GM12878 (cell line): Measurements from ENCODE around the gene PKM. TPM values are rescaled to one million over a fixed set of nuclear protein-coding genes. Genes with fewer than 3 reads are reported as not detected.

ENCODE experiments used
- ATAC-seq: fragments of 200-7000 bp; cut with Tn5 transposase; 3 replicates; pipeline ENCODE4 v1.9.1; 2020; ENCODE audit warnings: mild to moderate bottlenecking, moderate library complexity
- BruUV-seq: library from RNA; stranded (reverse); fragments of 400-500 nt; replicated peaks from 2 replicates; lab custom pipeline; 2021; lab: Mats Ljungman, UMichigan
- CTCF ChIA-PET: fragments of 300-600 bp; sonication (Branson Sonifier 250); formaldehyde crosslinking; extraction: SDS; loops from one replicate; lab custom pipeline; 2021; ENCODE audit warnings: inconsistent platforms; lab: Yijun Ruan, JAX
- POLR2A ChIA-PET: fragments of 350-600 bp; formaldehyde crosslinking; extraction: SDS; loops from one replicate; lab custom pipeline; 2021; ENCODE audit warnings: inconsistent platforms; lab: Charles Lee
- RAD21 ChIA-PET: fragments of 300-600 bp; sonication (Branson Sonifier 250); formaldehyde crosslinking; loops from one replicate; lab custom pipeline; 2023; ENCODE audit warnings: antibody characterized with exemption; ENCODE audit not compliant: unreplicated experiment; lab: Charles Lee
- SMC1A ChIA-PET: fragments of 300-600 bp; sonication (Branson Sonifier 250); formaldehyde crosslinking; loops from one replicate; lab custom pipeline; 2023; ENCODE audit not compliant: unreplicated experiment, uncharacterized antibody; lab: Charles Lee
- DNase-seq: peaks from one replicate; pipeline ENCODE4 v3.0.0-alpha.2; 2011; ENCODE audit warnings: low read depth, low spot score
- FAIRE-seq: peaks from 3 replicates; lab custom pipeline; 2011; peaks lifted over from hg19 to GRCh38; lab: Jason Lieb, UNC
- H2AFZ ChIP-seq: 2 replicates; pipeline ENCODE4 v1.6.0; 2011; ENCODE audit warnings: low read depth, low read length, control low read depth; ENCODE audit not compliant: control insufficient read depth
- H3K27ac ChIP-seq: 2 replicates; pipeline ENCODE4 v1.5.1; 2011; ENCODE audit warnings: control low read depth; ENCODE audit not compliant: control insufficient read depth, insufficient read depth
- H3K27me3 ChIP-seq, 2 experiments: replicated peaks in 1 of 2; 2 replicates each; pipeline versions ENCODE4 v1.6.0 to v1.6.1; 2011; ENCODE audit warnings: low read length in 1 of 2; ENCODE audit not compliant: control insufficient read depth in 2 of 2, insufficient read depth in 2 of 2
- H3K36me3 ChIP-seq, 2 experiments: 2 replicates each; pipeline ENCODE4 v1.5.1; 2011; ENCODE audit warnings: low read length in 1 of 2; ENCODE audit not compliant: control insufficient read depth in 2 of 2, insufficient read depth in 2 of 2
- H3K4me1 ChIP-seq: 2 replicates; pipeline ENCODE4 v1.6.1; 2011; ENCODE audit warnings: mild to moderate bottlenecking, low read length, moderate library complexity, mixed read lengths; ENCODE audit not compliant: control insufficient read depth, insufficient read depth
- H3K4me2 ChIP-seq: 2 replicates; pipeline ENCODE4 v1.6.0; 2011; ENCODE audit warnings: control low read depth; ENCODE audit not compliant: control insufficient read depth, insufficient read depth
- H3K4me3 ChIP-seq: fragments of 200-600 bp; sonication (generic); 2 replicates; pipeline ENCODE4 v1.5.1; 2016
- H3K79me2 ChIP-seq: 2 replicates; pipeline ENCODE4 v1.6.0; 2011; ENCODE audit warnings: low read length; ENCODE audit not compliant: control insufficient read depth, insufficient read depth
- H3K9ac ChIP-seq: 2 replicates; pipeline ENCODE4 v1.8.0; 2011; ENCODE audit warnings: low read length, control low read depth, mixed read lengths; ENCODE audit not compliant: control insufficient read depth, insufficient read depth
- H3K9me3 ChIP-seq: replicated peaks from 3 replicates; pipeline ENCODE4 v1.5.1; 2011; ENCODE audit warnings: mild to moderate bottlenecking, low read length; ENCODE audit not compliant: control insufficient read depth, insufficient read depth
- H4K20me1 ChIP-seq: 2 replicates; pipeline ENCODE4 v1.6.0; 2011; ENCODE audit not compliant: control insufficient read depth, insufficient read depth
- BCL11A ChIP-seq: IDR thresholded peaks from 2 replicates; pipeline ENCODE4 v1.6.1; 2011; ENCODE audit warnings: low read depth, low read length
- CHD1 ChIP-seq: IDR thresholded peaks from 2 replicates; pipeline ENCODE4 v1.6.1; 2012; ENCODE audit warnings: low read depth, low read length, improper control_type of control experiment
- FOS ChIP-seq: IDR thresholded peaks from 3 replicates; pipeline ENCODE4 v1.6.1; 2011; ENCODE audit warnings: borderline replicate concordance; ENCODE audit not compliant: insufficient read length; ENCODE audit errors: extremely low read depth
- GABPA ChIP-seq: IDR thresholded peaks from 2 replicates; pipeline ENCODE4 v1.6.1; 2014; ENCODE audit warnings: antibody characterized with exemption, low read depth, mild to moderate bottlenecking, inconsistent platforms
- GATAD2B ChIP-seq: fragments of 450-650 bp; conservative IDR thresholded peaks from 2 replicates; pipeline ENCODE4 v1.6.1; 2017; ENCODE audit warnings: low read depth, mild to moderate bottlenecking, moderate library complexity
- IKZF2 ChIP-seq, 2 experiments: fragments of 450-650 bp; IDR thresholded peaks; 2 replicates each; pipeline ENCODE4 v1.6.1; 2017; ENCODE audit warnings: mild to moderate bottlenecking in 2 of 2, moderate library complexity in 2 of 2
- KAT2A ChIP-seq: conservative IDR thresholded peaks from 2 replicates; pipeline ENCODE4 v1.6.1; 2011; ENCODE audit warnings: low read depth, low read length; ENCODE audit not compliant: control insufficient read depth
- NR2C2 ChIP-seq: IDR thresholded peaks from 2 replicates; pipeline ENCODE4 v1.6.1; 2011; ENCODE audit warnings: borderline replicate concordance, low read depth; ENCODE audit not compliant: control insufficient read depth, insufficient read length
- PML ChIP-seq: IDR thresholded peaks from 2 replicates; pipeline ENCODE4 v1.6.1; 2012; ENCODE audit warnings: low read length, inconsistent platforms
- POLR2AphosphoS5 ChIP-seq: IDR thresholded peaks from 2 replicates; pipeline ENCODE4 v1.6.1; 2011; ENCODE audit warnings: mild to moderate bottlenecking, low read length, inconsistent platforms
- SMAD5 ChIP-seq: IDR thresholded peaks from 2 replicates; pipeline ENCODE4 v1.6.1; 2016; ENCODE audit warnings: antibody characterized with exemption, low read depth
- SRF ChIP-seq, 2 experiments: IDR thresholded peaks; 2 replicates each; pipeline ENCODE4 v1.6.1; 2011; ENCODE audit warnings: low read depth in 2 of 2, low read length in 2 of 2, mild to moderate bottlenecking in 1 of 2, moderate library complexity in 1 of 2
- STAT1 ChIP-seq: fragments of 450-650 bp; conservative IDR thresholded peaks from 2 replicates; pipeline ENCODE4 v1.6.1; 2014; ENCODE audit warnings: antibody characterized with exemption, mild to moderate bottlenecking
- SUZ12 ChIP-seq: fragments of 200-600 bp; sonication (generic); IDR thresholded peaks from one replicate; pipeline ENCODE4 v1.6.1; 2018; ENCODE audit warnings: antibody characterized with exemption, mild to moderate bottlenecking; ENCODE audit not compliant: unreplicated experiment
- WGBS: methylation state at CpG from one replicate; pipeline ENCODE4 v1.1.6; 2016; ENCODE audit warnings: low lambda C conversion rate; ENCODE audit not compliant: insufficient replicate concordance, insufficient coverage; ENCODE audit errors: missing lambda C conversion rate; 5-methylcytosine and 5-hydroxymethylcytosine counted together
- in situ Hi-C: fragments of 300-500 bp; cut with MboI; formaldehyde crosslinking; loops from 9 replicates; pipeline ENCODE4 v1.14.3; 2018; ENCODE audit warnings: mixed read lengths
- intact Hi-C: fragments of 100-400 bp; cut with micrococcal nuclease; formaldehyde crosslinking; loops from one replicate; pipeline ENCODE4 v1.14.2; 2022; ENCODE audit not compliant: unreplicated experiment
- polyA plus RNA-seq, 11 experiments: library from polyadenylated mRNA; depleted of rRNA in 4 of 11; unstranded in 6 of 11; stranded (reverse) in 5 of 11; fragments of >200 nt; fragmentation: Nextera tagmentation in 4 of 11; fragmentation: Illumina TruSeq in 1 of 11; extraction: Ambion mirVana in 4 of 11; extraction: Trizol in 1 of 11; gene quantifications; 1 replicate in 1 of 11; 2 replicates in 10 of 11; pipeline versions ENCODE4 v1.2.1 to v1.2.3, GENCODE V29; 2011 to 2016; ENCODE audit warnings: inconsistent platforms in 2 of 11, missing spikeins in 2 of 11, low read depth in 1 of 11
- total RNA-seq, 4 experiments: library from RNA; depleted of rRNA in 3 of 4; stranded (reverse); fragments of >200 nt in 3 of 4; fragmentation: Illumina TruSeq in 1 of 4; extraction: Trizol in 1 of 4; gene quantifications; 2 replicates each; pipeline versions ENCODE4 v1.2.1 to v1.2.3, GENCODE V29; 2013 to 2021
- TF ChIP-seq, protein P1 (sequence below): fragments of 450-650 bp; IDR thresholded peaks from 2 replicates; pipeline ENCODE4 v1.6.1; 2017; ENCODE audit warnings: mild to moderate bottlenecking, moderate library complexity
- TF ChIP-seq, protein P2 (sequence below), 3 experiments: IDR thresholded peaks in 2 of 3; conservative IDR thresholded peaks in 1 of 3; 2 replicates each; pipeline ENCODE4 v1.5.1; 2011; ENCODE audit warnings: low read depth in 3 of 3, low read length in 3 of 3, mild to moderate bottlenecking in 3 of 3, control low read depth in 2 of 3, moderate library complexity in 2 of 3, inconsistent platforms in 1 of 3, mixed read lengths in 1 of 3; ENCODE audit not compliant: control insufficient read depth in 2 of 3, insufficient read depth in 1 of 3; ENCODE audit errors: extremely low read depth in 1 of 3

Gene PKM
- total and polyA plus RNA-seq, 10 of the 15 experiments (the other 5 are each of a cell fraction or from before 2014, with no cell fraction given): 491 to 2,011 (median 1,433) TPM

DNA sequence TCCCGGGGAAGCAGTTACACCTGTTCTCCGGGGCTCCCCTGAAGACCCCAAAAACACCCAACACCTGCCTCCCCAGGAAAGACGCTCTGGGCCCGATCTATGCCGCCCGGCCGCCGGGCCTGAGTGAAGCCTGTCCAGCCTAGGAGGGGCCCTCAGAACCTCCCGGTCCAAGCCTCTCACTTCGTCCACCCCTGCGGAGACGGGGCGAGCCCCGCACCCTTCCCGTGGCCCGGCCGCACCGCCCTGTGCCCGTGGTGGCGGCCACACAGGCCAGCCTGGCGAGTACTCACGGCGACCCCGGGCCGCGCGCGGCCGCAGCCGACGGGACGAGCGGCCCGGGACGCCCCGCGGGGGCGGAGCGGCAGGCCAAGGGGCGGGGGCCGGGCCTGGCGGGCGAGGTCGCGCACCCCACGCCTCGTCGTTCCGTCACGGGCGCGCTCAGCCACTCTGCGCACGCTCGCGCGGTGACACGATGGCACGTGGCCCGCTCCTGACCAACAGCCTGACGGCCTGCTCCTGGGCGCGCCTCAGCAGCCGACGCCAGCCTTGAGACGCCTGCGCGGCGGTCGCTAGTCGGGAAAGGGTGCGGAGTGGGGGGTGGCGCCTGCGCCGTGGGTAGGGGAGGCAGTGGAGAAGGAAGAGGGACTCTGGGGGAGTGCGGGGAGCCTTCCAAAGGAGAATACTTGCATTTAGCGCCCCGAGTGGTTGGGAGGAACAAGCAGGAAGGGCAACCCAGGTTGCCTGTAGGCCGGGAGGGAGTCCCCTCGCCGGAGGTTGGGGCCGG is 41.4 kb upstream of the PKM start, which contains the start of gene PARP6:
PARP6 (minus strand) TSS at position 342 of the 784 bp plus-strand sequence. CDS start 5,077 bp downstream, outside the sequence.
- 1% methylated on average over 41 of the region's 82 CpGs for WGBS
- in situ Hi-C loops: no loop called here
- BruUV-seq: no TSS peak
- TF ChIP-seq CHD1 (no peak), SMAD5 (no peak), POLR2AphosphoS5 (no peak), FOS (no peak), SUZ12 (no peak), GABPA (no peak), KAT2A (no peak), SRF (IDR thresholded peaks at IDR 0.05; ENCODE audit: low read depth in 2 of 2, low read length in 2 of 2) (no peak), STAT1 (no peak), BCL11A (no peak), IKZF2 (IDR thresholded peaks at IDR 0.05) (peak in 1 of 2 experiments; percentile 42; a peak in 2 of 4 replicates), NR2C2 (no peak), GATAD2B (peak; percentile 86), PML (no peak)
- TF ChIP-seq, protein P1, sequence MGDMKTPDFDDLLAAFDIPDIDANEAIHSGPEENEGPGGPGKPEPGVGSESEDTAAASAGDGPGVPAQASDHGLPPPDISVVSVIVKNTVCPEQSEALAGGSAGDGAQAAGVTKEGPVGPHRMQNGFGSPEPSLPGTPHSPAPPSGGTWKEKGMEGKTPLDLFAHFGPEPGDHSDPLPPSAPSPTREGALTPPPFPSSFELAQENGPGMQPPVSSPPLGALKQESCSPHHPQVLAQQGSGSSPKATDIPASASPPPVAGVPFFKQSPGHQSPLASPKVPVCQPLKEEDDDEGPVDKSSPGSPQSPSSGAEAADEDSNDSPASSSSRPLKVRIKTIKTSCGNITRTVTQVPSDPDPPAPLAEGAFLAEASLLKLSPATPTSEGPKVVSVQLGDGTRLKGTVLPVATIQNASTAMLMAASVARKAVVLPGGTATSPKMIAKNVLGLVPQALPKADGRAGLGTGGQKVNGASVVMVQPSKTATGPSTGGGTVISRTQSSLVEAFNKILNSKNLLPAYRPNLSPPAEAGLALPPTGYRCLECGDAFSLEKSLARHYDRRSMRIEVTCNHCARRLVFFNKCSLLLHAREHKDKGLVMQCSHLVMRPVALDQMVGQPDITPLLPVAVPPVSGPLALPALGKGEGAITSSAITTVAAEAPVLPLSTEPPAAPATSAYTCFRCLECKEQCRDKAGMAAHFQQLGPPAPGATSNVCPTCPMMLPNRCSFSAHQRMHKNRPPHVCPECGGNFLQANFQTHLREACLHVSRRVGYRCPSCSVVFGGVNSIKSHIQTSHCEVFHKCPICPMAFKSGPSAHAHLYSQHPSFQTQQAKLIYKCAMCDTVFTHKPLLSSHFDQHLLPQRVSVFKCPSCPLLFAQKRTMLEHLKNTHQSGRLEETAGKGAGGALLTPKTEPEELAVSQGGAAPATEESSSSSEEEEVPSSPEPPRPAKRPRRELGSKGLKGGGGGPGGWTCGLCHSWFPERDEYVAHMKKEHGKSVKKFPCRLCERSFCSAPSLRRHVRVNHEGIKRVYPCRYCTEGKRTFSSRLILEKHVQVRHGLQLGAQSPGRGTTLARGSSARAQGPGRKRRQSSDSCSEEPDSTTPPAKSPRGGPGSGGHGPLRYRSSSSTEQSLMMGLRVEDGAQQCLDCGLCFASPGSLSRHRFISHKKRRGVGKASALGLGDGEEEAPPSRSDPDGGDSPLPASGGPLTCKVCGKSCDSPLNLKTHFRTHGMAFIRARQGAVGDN: peak; percentile 89
- TF ChIP-seq, protein P2, sequence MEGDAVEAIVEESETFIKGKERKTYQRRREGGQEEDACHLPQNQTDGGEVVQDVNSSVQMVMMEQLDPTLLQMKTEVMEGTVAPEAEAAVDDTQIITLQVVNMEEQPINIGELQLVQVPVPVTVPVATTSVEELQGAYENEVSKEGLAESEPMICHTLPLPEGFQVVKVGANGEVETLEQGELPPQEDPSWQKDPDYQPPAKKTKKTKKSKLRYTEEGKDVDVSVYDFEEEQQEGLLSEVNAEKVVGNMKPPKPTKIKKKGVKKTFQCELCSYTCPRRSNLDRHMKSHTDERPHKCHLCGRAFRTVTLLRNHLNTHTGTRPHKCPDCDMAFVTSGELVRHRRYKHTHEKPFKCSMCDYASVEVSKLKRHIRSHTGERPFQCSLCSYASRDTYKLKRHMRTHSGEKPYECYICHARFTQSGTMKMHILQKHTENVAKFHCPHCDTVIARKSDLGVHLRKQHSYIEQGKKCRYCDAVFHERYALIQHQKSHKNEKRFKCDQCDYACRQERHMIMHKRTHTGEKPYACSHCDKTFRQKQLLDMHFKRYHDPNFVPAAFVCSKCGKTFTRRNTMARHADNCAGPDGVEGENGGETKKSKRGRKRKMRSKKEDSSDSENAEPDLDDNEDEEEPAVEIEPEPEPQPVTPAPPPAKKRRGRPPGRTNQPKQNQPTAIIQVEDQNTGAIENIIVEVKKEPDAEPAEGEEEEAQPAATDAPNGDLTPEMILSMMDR (IDR thresholded peaks at IDR 0.05 in 2 of 3, conservative IDR thresholded peaks at IDR 0.05 in 1 of 3; ENCODE audit: control insufficient read depth in 2 of 3, extremely low read depth in 1 of 3, insufficient read depth in 1 of 3, low read depth in 3 of 3, low read length in 3 of 3): peak; percentile 64 to 77 (median 73)

More for the DNA sequence above, 41.4 kb upstream of the PKM start, which contains the start of gene PARP6:
- H3K4me2 ChIP-seq: peak within 1 kb of the TSS; percentile 64
- peak within 1 kb of the TSS; percentile 75 for H3K9ac ChIP-seq
- peaks cover 6% of the 10 kb centered on the region; the same call in 1 of the 2 replicates for H3K4me1 ChIP-seq
- ChIA-PET SMC1A (interaction anchor here (1.0 to 2.2 kb wide), 5 partner anchors 29 to 73 kb away, joined by 3 to 15 read pairs (median 4); no protein-coding TSS in a partner anchor), CTCF (interaction anchor here (0.7 to 3.3 kb wide), 6 partner anchors 10 to 262 kb away, joined by 3 to 15 read pairs (median 8); partner anchors contain the start of gene ARIH1), RAD21 (interaction anchor here (0.8 to 1.7 kb wide), 2 partner anchors 42 to 46 kb away, joined by 3 to 4 read pairs; partner anchors contain the start of gene PKM), POLR2A (interaction anchor here (1.0 to 1.5 kb wide), 3 partner anchors 42 to 46 kb away, joined by 3 to 4 read pairs (median 3); no protein-coding TSS in a partner anchor)
- FAIRE-seq: peak; percentile 99
- H4K20me1 ChIP-seq: no peaks in the 10 kb centered on the region
- H3K36me3 ChIP-seq: peaks cover 0 to 10% of the 10 kb centered on the region in 2 experiments; a peak in 1 of 4 replicates
- peaks cover 22% of the 10 kb centered on the region for H3K79me2 ChIP-seq
- H3K9me3 ChIP-seq: no peaks in the 10 kb centered on the region
- intact Hi-C loops: loop anchor here (1.0 kb wide), 1 partner anchor 41 kb away; the partner anchor contains the start of gene PKM
- H3K27ac ChIP-seq: peak within 1 kb of the TSS; percentile 70
- peak; percentile 98 for ATAC-seq
- H3K4me3 ChIP-seq: peak within 1 kb of the TSS; percentile 70
- DNase-seq: peak; percentile 95
- no peaks in the 10 kb centered on the region for H3K27me3 ChIP-seq
- H2AFZ ChIP-seq: peak within 1 kb of the TSS; percentile 87
